ENCODE results near the gene LRBA. TPM values are rescaled to one million over a fixed set of nuclear protein-coding genes. Genes with fewer than 3 reads are reported as not detected.

LRBA gene
- total and polyA plus RNA-seq, 4 donors, result 8.2 to 69.8 (median 32.8) TPM

DNA sequence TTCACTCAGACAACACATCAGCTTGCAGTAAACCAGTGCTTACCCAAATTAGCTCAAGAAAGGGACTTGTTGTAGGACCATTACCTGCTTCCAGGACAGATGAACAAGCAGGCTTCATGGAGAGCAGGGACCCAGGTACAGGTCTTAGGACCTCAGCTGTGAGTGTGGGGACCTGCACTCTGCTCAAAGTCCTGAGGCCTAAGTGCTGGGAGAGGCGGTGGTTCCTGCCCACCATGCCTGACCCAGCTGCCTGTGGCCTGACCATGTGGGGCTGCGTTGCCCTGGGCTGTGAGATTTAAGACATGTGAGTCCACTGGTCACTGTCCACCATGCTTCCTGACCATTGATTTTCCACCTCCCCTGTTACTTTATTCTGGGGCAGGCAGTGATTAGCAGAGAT is 796.6 kb downstream of the LRBA start:
- DNase-seq (ENCODE audit: low spot score), result no peak
- 97% methylated on average over 2 of the region's 2 CpGs for WGBS
- no peaks in the 10 kb centered on the region for H3K27me3 ChIP-seq (ENCODE audit: control insufficient read depth in 4 of 4, insufficient read depth in 4 of 4, low read length in 3 of 4)

DNA sequence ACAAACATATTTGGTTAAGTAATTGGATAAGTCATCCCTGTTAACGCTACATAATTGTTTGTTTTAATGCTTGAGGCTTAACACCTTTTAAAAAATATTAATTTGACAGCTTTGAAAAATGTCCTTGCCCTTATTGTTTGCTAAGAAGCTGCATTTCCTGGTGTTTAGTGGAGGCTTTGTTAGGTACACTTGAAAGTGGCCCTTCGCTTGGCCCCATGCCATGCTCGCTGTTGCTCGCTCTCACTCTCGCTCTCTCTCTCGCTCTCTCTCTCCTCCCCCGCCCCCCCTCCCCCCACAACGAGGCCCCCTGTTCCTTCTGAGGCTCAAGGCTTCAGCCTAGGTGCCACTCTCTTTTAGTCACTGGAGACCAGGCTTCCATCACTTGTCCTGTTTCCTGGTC is 797.3 kb downstream of the LRBA start:
- no peaks in the 10 kb centered on the region for H3K36me3 ChIP-seq (ENCODE audit: control insufficient read depth in 4 of 4, insufficient read depth in 3 of 4, low read depth in 1 of 4, low read length in 3 of 4)
- no peak overlapping the region for H3K27ac ChIP-seq (ENCODE audit: low read depth in 1 of 2, low read length in 2 of 2)
- no peak overlapping the region for H3K4me3 ChIP-seq (ENCODE audit: low read depth in 1 of 3, low read length in 3 of 3)
- no peaks in the 10 kb centered on the region for H3K27me3 ChIP-seq (ENCODE audit: control insufficient read depth in 4 of 4, insufficient read depth in 4 of 4, low read length in 3 of 4)
- H3K4me1 ChIP-seq (ENCODE audit: control insufficient read depth in 4 of 4, insufficient read depth in 4 of 4, low read length in 3 of 4), result no peaks in the 10 kb centered on the region
- WGBS, result 79% methylated on average over 8 of the region's 8 CpGs
- no peaks in the 10 kb centered on the region for H3K9me3 ChIP-seq (ENCODE audit: control insufficient read depth in 4 of 4, low read length in 3 of 4)
- no peak overlapping the region for H3K9ac ChIP-seq (ENCODE audit: low read depth in 1 of 2, low read length in 2 of 2)
- DNase-seq (ENCODE audit: low spot score), result no peak
- TF ChIP-seq, protein P1, sequence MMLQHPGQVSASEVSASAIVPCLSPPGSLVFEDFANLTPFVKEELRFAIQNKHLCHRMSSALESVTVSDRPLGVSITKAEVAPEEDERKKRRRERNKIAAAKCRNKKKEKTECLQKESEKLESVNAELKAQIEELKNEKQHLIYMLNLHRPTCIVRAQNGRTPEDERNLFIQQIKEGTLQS (IDR thresholded peaks at IDR 0.05), result no peak
- no peak for TF ChIP-seq SP1 (IDR thresholded peaks at IDR 0.05)
- TF ChIP-seq EGR1 (IDR thresholded peaks at IDR 0.05; ENCODE audit: low read depth in 2 of 2), result no peak
- TF ChIP-seq, protein P2, sequence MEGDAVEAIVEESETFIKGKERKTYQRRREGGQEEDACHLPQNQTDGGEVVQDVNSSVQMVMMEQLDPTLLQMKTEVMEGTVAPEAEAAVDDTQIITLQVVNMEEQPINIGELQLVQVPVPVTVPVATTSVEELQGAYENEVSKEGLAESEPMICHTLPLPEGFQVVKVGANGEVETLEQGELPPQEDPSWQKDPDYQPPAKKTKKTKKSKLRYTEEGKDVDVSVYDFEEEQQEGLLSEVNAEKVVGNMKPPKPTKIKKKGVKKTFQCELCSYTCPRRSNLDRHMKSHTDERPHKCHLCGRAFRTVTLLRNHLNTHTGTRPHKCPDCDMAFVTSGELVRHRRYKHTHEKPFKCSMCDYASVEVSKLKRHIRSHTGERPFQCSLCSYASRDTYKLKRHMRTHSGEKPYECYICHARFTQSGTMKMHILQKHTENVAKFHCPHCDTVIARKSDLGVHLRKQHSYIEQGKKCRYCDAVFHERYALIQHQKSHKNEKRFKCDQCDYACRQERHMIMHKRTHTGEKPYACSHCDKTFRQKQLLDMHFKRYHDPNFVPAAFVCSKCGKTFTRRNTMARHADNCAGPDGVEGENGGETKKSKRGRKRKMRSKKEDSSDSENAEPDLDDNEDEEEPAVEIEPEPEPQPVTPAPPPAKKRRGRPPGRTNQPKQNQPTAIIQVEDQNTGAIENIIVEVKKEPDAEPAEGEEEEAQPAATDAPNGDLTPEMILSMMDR (IDR thresholded peaks at IDR 0.05; ENCODE audit: low read depth, low read length, missing input control), result no peak
- TF ChIP-seq RXRA (IDR thresholded peaks at IDR 0.05), result no peak
- TF ChIP-seq FOXA1 (IDR thresholded peaks at IDR 0.05), result no peak
- TF ChIP-seq NR2F2 (IDR thresholded peaks at IDR 0.05), result no peak
- no peak for TF ChIP-seq GABPA (IDR thresholded peaks at IDR 0.05 in 1 of 2, conservative IDR thresholded peaks at IDR 0.05 in 1 of 2)
- no peak for TF ChIP-seq JUND (IDR thresholded peaks at IDR 0.05)
- no peak for TF ChIP-seq FOXA2 (IDR thresholded peaks at IDR 0.05)
- TF ChIP-seq TAF1 (conservative IDR thresholded peaks at IDR 0.05), result no peak

More for the DNA sequence above, 796.6 kb downstream of the LRBA start:
- H3K9me3 ChIP-seq (ENCODE audit: control insufficient read depth in 4 of 4, low read length in 3 of 4), result no peaks in the 10 kb centered on the region
- H3K9ac ChIP-seq (ENCODE audit: low read depth in 1 of 2, low read length in 2 of 2), result no peak overlapping the region
- H3K4me1 ChIP-seq (ENCODE audit: control insufficient read depth in 4 of 4, insufficient read depth in 4 of 4, low read length in 3 of 4), result no peaks in the 10 kb centered on the region
- H3K36me3 ChIP-seq (ENCODE audit: control insufficient read depth in 4 of 4, insufficient read depth in 3 of 4, low read depth in 1 of 4, low read length in 3 of 4), result no peaks in the 10 kb centered on the region
- H3K27ac ChIP-seq (ENCODE audit: low read depth in 1 of 2, low read length in 2 of 2), result no peak overlapping the region
- TF ChIP-seq FOXA1 (IDR thresholded peaks at IDR 0.05), result no peak
- TF ChIP-seq YY1 (IDR thresholded peaks at IDR 0.05), result no peak
- TF ChIP-seq, protein P3, sequence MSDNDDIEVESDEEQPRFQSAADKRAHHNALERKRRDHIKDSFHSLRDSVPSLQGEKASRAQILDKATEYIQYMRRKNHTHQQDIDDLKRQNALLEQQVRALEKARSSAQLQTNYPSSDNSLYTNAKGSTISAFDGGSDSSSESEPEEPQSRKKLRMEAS (IDR thresholded peaks at IDR 0.05), result no peak
- TF ChIP-seq FOXA2 (IDR thresholded peaks at IDR 0.05), result no peak
- no peak for TF ChIP-seq EGR1 (IDR thresholded peaks at IDR 0.05; ENCODE audit: low read depth in 2 of 2)
- TF ChIP-seq, protein P4, sequence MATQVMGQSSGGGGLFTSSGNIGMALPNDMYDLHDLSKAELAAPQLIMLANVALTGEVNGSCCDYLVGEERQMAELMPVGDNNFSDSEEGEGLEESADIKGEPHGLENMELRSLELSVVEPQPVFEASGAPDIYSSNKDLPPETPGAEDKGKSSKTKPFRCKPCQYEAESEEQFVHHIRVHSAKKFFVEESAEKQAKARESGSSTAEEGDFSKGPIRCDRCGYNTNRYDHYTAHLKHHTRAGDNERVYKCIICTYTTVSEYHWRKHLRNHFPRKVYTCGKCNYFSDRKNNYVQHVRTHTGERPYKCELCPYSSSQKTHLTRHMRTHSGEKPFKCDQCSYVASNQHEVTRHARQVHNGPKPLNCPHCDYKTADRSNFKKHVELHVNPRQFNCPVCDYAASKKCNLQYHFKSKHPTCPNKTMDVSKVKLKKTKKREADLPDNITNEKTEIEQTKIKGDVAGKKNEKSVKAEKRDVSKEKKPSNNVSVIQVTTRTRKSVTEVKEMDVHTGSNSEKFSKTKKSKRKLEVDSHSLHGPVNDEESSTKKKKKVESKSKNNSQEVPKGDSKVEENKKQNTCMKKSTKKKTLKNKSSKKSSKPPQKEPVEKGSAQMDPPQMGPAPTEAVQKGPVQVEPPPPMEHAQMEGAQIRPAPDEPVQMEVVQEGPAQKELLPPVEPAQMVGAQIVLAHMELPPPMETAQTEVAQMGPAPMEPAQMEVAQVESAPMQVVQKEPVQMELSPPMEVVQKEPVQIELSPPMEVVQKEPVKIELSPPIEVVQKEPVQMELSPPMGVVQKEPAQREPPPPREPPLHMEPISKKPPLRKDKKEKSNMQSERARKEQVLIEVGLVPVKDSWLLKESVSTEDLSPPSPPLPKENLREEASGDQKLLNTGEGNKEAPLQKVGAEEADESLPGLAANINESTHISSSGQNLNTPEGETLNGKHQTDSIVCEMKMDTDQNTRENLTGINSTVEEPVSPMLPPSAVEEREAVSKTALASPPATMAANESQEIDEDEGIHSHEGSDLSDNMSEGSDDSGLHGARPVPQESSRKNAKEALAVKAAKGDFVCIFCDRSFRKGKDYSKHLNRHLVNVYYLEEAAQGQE (IDR thresholded peaks at IDR 0.05), result no peak
- TF ChIP-seq NR2F2 (IDR thresholded peaks at IDR 0.05), result no peak
- TF ChIP-seq HNF4G (IDR thresholded peaks at IDR 0.05), result no peak
- no peak for TF ChIP-seq JUND (IDR thresholded peaks at IDR 0.05)
- TF ChIP-seq, protein P2 (IDR thresholded peaks at IDR 0.05; ENCODE audit: low read depth, low read length, missing input control), result no peak
- TF ChIP-seq GABPA (IDR thresholded peaks at IDR 0.05 in 1 of 2, conservative IDR thresholded peaks at IDR 0.05 in 1 of 2), result no peak
- TF ChIP-seq RAD21 (IDR thresholded peaks at IDR 0.05), result no peak
- TF ChIP-seq SP1 (IDR thresholded peaks at IDR 0.05), result no peak
- no peak for TF ChIP-seq TAF1 (conservative IDR thresholded peaks at IDR 0.05)
- TF ChIP-seq, protein P1 (IDR thresholded peaks at IDR 0.05), result no peak
- TF ChIP-seq RXRA (IDR thresholded peaks at IDR 0.05), result no peak
- TF ChIP-seq, protein P5, sequence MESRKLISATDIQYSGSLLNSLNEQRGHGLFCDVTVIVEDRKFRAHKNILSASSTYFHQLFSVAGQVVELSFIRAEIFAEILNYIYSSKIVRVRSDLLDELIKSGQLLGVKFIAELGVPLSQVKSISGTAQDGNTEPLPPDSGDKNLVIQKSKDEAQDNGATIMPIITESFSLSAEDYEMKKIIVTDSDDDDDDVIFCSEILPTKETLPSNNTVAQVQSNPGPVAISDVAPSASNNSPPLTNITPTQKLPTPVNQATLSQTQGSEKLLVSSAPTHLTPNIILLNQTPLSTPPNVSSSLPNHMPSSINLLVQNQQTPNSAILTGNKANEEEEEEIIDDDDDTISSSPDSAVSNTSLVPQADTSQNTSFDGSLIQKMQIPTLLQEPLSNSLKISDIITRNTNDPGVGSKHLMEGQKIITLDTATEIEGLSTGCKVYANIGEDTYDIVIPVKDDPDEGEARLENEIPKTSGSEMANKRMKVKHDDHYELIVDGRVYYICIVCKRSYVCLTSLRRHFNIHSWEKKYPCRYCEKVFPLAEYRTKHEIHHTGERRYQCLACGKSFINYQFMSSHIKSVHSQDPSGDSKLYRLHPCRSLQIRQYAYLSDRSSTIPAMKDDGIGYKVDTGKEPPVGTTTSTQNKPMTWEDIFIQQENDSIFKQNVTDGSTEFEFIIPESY (IDR thresholded peaks at IDR 0.05), result no peak
- TF ChIP-seq HNF4A (conservative IDR thresholded peaks at IDR 0.05), result no peak
- H3K4me3 ChIP-seq (ENCODE audit: low read depth in 1 of 3, low read length in 3 of 3), result no peak overlapping the region

Measured in liver (tissue), 9 donors.